ENCODE results near the gene NDUFB5. TPM values are rescaled to one million over a fixed set of nuclear protein-coding genes. Genes with fewer than 3 reads are reported as not detected.

NDUFB5 gene
- total RNA-seq, 1 experiment from 2014 or later: 116 TPM

GRCh38 chr3:179608931-179609720, 4.5 kb downstream of the NDUFB5 start:
- RAD21 ChIA-PET (ENCODE audit: low non-redundant PET in 1 of 2, low total read pairs in 2 of 2, uncharacterized antibody in 2 of 2, unreplicated experiment in 2 of 2): no interaction called here
- peaks cover 72% of the 10 kb centered on the region for H3K79me2 ChIP-seq (ENCODE audit: insufficient read depth, low read length)
- no peak for ATAC-seq

More at GRCh38 chr3:179608931-179609720, 4.5 kb downstream of the NDUFB5 start:
- Histone ChIP-seq H4K20me1 (ENCODE audit: insufficient read depth) (no peaks in the 10 kb centered on the region), H3K27ac (ENCODE audit: low read depth, low read length) (no peak overlapping the region), H3K4me2 (ENCODE audit: low read length) (no peak overlapping the region), H3K27me3 (ENCODE audit: insufficient read depth, low read length) (no peaks in the 10 kb centered on the region), H3K9me2 (ENCODE audit: insufficient read depth) (no peaks in the 10 kb centered on the region), H3K36me3 (ENCODE audit: control insufficient read depth in 1 of 2, insufficient read depth in 2 of 2, low read length in 2 of 2) (0 out of 4 replicates have a peak, but pooled peaks cover 0 to 11% of the 10 kb centered on the region in 2 experiments), H3K9me3 (ENCODE audit: control insufficient read depth in 1 of 2, insufficient read depth in 1 of 2, low read depth in 1 of 2, low read length in 2 of 2) (no peaks in the 10 kb centered on the region), H2AFZ (ENCODE audit: low read depth, low read length, poor library complexity, severe bottlenecking) (no peak overlapping the region), H3K4me3 (replicated peaks in 1 of 2; ENCODE audit: low read depth in 1 of 2, low read length in 2 of 2) (no peak overlapping the region), H3K9ac (ENCODE audit: low read length) (no peak overlapping the region), H3K4me1 (ENCODE audit: control insufficient read depth in 1 of 2, insufficient read depth in 2 of 2, low read length in 2 of 2) (no peaks in the 10 kb centered on the region)
- intact Hi-C loops (cut with micrococcal nuclease): no loop called here
- no peak for TF ChIP-seq EZH2 (IDR thresholded peaks at IDR 0.05)
- TF ChIP-seq, protein P1, sequence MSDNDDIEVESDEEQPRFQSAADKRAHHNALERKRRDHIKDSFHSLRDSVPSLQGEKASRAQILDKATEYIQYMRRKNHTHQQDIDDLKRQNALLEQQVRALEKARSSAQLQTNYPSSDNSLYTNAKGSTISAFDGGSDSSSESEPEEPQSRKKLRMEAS (IDR thresholded peaks at IDR 0.05): no peak
- no peak for TF ChIP-seq SRF (IDR thresholded peaks at IDR 0.05; ENCODE audit: low read depth)
- no peak for TF ChIP-seq CTCF (IDR thresholded peaks at IDR 0.05 in 2 of 3, conservative IDR thresholded peaks at IDR 0.05 in 1 of 3; ENCODE audit: borderline replicate concordance in 1 of 3, insufficient read depth in 1 of 3, low read depth in 2 of 3, low read length in 2 of 3)
- TF ChIP-seq, protein P2, sequence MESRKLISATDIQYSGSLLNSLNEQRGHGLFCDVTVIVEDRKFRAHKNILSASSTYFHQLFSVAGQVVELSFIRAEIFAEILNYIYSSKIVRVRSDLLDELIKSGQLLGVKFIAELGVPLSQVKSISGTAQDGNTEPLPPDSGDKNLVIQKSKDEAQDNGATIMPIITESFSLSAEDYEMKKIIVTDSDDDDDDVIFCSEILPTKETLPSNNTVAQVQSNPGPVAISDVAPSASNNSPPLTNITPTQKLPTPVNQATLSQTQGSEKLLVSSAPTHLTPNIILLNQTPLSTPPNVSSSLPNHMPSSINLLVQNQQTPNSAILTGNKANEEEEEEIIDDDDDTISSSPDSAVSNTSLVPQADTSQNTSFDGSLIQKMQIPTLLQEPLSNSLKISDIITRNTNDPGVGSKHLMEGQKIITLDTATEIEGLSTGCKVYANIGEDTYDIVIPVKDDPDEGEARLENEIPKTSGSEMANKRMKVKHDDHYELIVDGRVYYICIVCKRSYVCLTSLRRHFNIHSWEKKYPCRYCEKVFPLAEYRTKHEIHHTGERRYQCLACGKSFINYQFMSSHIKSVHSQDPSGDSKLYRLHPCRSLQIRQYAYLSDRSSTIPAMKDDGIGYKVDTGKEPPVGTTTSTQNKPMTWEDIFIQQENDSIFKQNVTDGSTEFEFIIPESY (IDR thresholded peaks at IDR 0.05; ENCODE audit: extremely low read depth, insufficient replicate concordance, low read length): no peak
- TF ChIP-seq SP1 (IDR thresholded peaks at IDR 0.05; ENCODE audit: low read depth): no peak
- TF ChIP-seq YY1 (IDR thresholded peaks at IDR 0.05; ENCODE audit: extremely low read depth, insufficient replicate concordance, low read depth, low read length): no peak
- TF ChIP-seq ZFX (IDR thresholded peaks at IDR 0.05): no peak
- no peak for TF ChIP-seq EZH2phosphoT487 (IDR thresholded peaks at IDR 0.05; ENCODE audit: borderline replicate concordance)
- no peak for TF ChIP-seq RAD21 (IDR thresholded peaks at IDR 0.05; ENCODE audit: low read depth)
- TF ChIP-seq ELF1 (IDR thresholded peaks at IDR 0.05; ENCODE audit: borderline replicate concordance, low read depth): no peak
- TF ChIP-seq ZNF274 (IDR thresholded peaks at IDR 0.05; ENCODE audit: low read depth, low read length): no peak
- no peak for TF ChIP-seq CBX3 (IDR thresholded peaks at IDR 0.05; ENCODE audit: low read depth)
- no peak for TF ChIP-seq POLR2A (IDR thresholded peaks at IDR 0.05; ENCODE audit: borderline replicate concordance, extremely low read depth, insufficient read depth, insufficient read length)
- TF ChIP-seq TCF7L2 (IDR thresholded peaks at IDR 0.05; ENCODE audit: borderline replicate concordance, extremely low read depth, insufficient read depth, insufficient read length): no peak
- no peak for TF ChIP-seq SIN3A (IDR thresholded peaks at IDR 0.05; ENCODE audit: low read depth)
- ChIA-PET POLR2A (no interaction called here), CTCF (no interaction called here)
- BruUV-seq (replicated peaks): no TSS peak
- no peak for DNase-seq (ENCODE audit: low read depth, low spot score)
